Stimulated activated CD4-positive, alpha-beta T cell treated with anti-CD3 and anti-CD28 coated beads, Interleukin-12 subunit alpha, Interleukin-12 subunit beta, amount 100 ng/mL, for 4 hours (primary cell): ENCODE results near the gene FANCM.

Experiments
- DNase-seq: peaks from one replicate; pipeline ENCODE4 v3.0.0-alpha.2; 2020

The FANCM gene

DNA sequence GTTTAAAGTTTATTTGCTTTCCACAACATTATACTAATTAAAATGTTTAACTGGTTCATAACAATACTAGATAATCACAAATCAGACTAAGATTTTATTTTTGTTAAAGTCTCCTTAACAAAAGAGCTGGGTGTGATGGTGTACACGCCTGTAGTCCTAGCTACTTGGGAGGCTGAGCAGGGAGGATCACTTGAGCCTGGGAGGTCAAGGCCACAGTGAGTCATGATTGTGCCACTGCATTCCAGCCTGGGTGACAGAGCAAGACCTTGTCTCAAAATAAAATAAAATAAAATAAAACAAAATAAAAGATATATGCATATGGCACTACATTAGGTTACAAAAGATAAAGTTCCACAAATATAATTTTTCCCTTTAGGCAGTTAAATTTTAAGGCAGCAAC, 111.7 kb downstream of the FANCM start:
- no peak for DNase-seq

GRCh38 chr14:45249856-45250575, 114.3 kb downstream of the FANCM start:
- DNase-seq = no peak
